ENCODE results near the gene PPP1R12A.
A peak's percentile ranks its signal among the peaks of the same experiment; 100 is the strongest.
"Not testable (repeated sequence)": the region's sequence is repeated elsewhere in the genome, so short reads cannot be mapped to it uniquely, and the experiment has no call there.

PPP1R12A gene

DNA sequence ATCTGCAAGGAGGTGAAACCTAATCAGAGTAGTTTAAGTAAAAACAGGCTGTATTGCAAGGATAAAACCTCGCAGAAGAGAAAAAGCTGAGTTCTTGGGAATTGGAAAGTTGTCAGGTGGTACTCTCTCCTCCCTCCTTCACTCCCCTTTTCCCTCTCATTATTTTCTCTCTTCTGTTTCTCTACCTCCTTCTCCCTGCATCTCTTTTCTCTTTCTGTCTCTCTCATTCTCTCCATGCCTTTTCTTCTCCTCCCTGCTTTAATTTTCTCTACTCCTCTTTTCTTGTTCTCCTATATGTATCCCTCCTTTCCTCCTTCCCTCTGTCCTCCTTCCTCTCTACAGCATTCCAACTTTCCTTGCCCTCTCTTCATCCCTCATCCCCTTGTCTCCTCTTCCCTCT is 14.2 kb upstream of the PPP1R12A start:
- no peaks in the 10 kb centered on the region for H3K36me3 ChIP-seq (ENCODE audit: insufficient read depth, low read length)
- no peaks in the 10 kb centered on the region; the same call in 1 of the 2 replicates for H3K4me1 ChIP-seq (ENCODE audit: insufficient read depth, low read length)
- H3K9ac ChIP-seq (ENCODE audit: low read depth, low read length), result no peak overlapping the region
- H3K9me3 ChIP-seq (ENCODE audit: control insufficient read depth, insufficient read depth, low read length), result no peaks in the 10 kb centered on the region

DNA sequence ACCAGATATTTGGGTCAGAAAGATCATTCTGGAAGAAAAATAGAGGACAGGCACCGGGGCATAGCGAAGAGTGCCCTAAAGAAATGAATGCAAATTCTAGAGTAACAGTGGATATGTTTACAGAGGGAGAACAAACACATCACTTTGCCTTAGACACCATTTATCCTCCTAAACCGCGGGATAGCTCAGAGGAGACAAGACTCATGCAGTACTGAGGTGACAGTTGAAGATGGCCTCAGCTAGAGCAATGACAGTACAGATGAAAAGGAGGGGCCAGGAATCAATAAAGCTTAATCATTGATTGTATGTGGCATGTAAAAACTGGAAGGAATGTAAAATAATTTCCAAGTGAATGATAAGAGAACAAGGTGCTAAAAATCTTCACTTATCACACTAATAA is 10.5 kb upstream of the PPP1R12A start:
- Histone ChIP-seq H3K9ac (ENCODE audit: low read depth, low read length) (no peak overlapping the region), H3K4me1 (ENCODE audit: insufficient read depth, low read length) (no peaks in the 10 kb centered on the region; the same call in 1 of the 2 replicates), H3K36me3 (ENCODE audit: insufficient read depth, low read length) (no peaks in the 10 kb centered on the region), H3K9me3 (ENCODE audit: control insufficient read depth, insufficient read depth, low read length) (no peaks in the 10 kb centered on the region)

DNA sequence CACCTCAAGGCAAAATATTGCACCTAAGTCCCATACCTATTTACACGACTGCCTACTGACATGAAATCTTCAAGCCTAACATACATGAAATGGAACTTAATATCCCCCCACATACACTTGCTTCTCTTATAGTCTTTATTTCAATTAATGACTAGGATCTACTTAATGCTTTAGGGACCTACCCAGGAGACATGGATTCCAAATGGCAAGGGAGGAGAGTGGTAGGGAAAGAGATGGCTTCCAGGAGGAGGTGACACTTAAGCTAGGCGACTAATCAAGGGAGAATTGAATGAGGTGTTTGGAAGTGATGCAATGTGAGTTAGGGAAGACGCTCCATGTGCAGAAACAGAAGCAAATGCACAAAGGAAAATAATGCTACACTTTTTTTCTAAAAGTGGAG is 9.7 kb upstream of the PPP1R12A start:
- Histone ChIP-seq H3K36me3 (ENCODE audit: insufficient read depth, low read length) (no peaks in the 10 kb centered on the region), H3K9me3 (ENCODE audit: control insufficient read depth, insufficient read depth, low read length) (no peaks in the 10 kb centered on the region), H3K9ac (ENCODE audit: low read depth, low read length) (no peak overlapping the region), H3K4me1 (ENCODE audit: insufficient read depth, low read length) (no peaks in the 10 kb centered on the region; the same call in 1 of the 2 replicates)

DNA sequence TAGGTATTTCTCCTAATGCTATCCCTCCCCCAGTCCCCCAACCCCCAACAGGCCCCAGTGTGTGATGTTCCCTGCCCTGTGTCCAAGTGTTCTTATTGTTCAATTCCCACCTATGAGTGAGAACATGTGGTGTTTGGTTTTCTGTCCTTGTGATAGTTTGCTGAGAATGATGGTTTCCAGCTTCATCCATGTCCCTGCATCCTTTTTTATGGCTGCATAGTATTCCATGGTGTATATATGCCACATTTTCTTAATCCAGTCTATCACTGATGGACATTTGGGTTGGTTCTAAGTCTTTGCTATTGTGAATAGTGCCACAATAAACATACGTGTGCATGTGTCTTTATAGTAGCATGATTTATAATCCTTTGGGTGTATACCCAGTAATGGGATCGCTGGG is 7.9 kb upstream of the PPP1R12A start:
- not testable (repeated sequence) for H3K9ac ChIP-seq (ENCODE audit: low read depth, low read length); H3K9me3 ChIP-seq (ENCODE audit: control insufficient read depth, insufficient read depth, low read length); H3K36me3 ChIP-seq (ENCODE audit: insufficient read depth, low read length); H3K4me1 ChIP-seq (ENCODE audit: insufficient read depth, low read length)

DNA sequence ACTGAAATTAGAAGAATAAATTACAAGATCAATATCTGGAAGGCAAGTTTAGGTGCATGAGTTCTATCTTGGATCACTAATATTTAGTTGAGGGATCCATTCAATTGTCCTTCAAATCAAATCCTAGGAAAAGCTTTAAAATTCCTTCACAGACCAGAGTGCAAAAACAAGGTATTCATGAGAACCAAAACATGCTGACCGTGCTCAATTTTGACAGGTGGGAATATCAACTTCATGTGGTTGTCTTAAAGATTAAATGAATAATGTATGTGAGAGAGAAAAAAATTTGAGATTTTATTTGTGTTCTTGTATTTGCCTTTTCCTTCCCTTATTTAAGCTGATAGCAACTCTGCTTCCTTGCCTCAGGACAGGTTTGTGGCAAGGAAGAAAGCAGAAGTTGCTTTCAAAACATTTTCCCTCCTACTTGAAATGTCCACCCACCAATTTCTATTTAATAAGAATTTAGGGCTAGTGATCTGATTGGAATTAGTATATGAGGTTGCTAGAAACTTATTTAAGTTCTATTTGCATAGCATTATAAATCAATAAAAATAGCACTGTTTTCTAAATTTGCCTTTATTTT is 4.9 kb upstream of the PPP1R12A start:
- H3K36me3 ChIP-seq (ENCODE audit: insufficient read depth, low read length), result no peaks in the 10 kb centered on the region
- no peak overlapping the region for H3K9ac ChIP-seq (ENCODE audit: low read depth, low read length)
- H3K4me1 ChIP-seq (ENCODE audit: insufficient read depth, low read length), result no peaks in the 10 kb centered on the region
- no peaks in the 10 kb centered on the region for H3K9me3 ChIP-seq (ENCODE audit: control insufficient read depth, insufficient read depth, low read length)

DNA sequence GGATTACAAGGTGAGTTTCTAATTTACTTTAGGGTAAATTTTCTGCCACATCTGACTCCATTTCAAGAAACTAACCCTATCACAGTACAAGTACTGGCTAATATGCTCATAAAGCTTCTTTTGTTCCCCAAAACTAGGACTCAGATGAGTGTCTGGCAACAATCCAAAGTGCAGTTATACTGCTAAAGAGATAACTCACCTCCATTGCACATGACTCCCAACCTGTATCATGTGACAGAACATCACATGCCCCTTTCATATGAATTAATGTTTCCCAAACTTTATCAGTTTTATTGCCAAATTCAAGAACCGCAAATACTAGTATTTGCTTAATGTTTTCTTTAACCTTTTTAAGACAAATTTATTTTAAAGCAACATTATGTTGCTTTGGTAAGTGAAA is 3.9 kb upstream of the PPP1R12A start:
- no peaks in the 10 kb centered on the region for H3K4me1 ChIP-seq (ENCODE audit: insufficient read depth, low read length)
- H3K9ac ChIP-seq (ENCODE audit: low read depth, low read length), result no peak overlapping the region
- H3K9me3 ChIP-seq (ENCODE audit: control insufficient read depth, insufficient read depth, low read length), result no peaks in the 10 kb centered on the region
- no peaks in the 10 kb centered on the region for H3K36me3 ChIP-seq (ENCODE audit: insufficient read depth, low read length)

DNA sequence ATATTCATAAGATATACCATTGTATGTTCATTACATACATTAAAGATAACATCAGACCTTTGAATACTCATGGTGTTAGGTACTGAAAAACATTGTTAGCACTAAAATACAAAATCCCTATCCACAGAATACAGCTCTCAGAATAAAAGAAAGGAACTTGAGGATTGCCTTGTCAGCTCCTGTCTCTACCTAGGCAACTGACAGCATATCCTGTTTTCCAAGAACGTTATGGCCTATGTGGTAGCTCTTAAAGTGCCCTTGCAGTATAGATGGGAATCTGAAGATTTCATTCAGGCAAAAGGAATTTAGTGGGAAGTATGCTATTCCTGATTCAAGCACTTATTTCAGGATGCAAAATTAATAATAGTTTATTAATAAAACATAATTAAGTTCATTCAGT is 1.8 kb upstream of the PPP1R12A start:
- Histone ChIP-seq H3K36me3 (ENCODE audit: insufficient read depth, low read length) (no peaks in the 10 kb centered on the region), H3K9me3 (ENCODE audit: control insufficient read depth, insufficient read depth, low read length) (no peaks in the 10 kb centered on the region), H3K9ac (ENCODE audit: low read depth, low read length) (no peak overlapping the region), H3K4me1 (ENCODE audit: insufficient read depth, low read length) (peaks cover 3% of the 10 kb centered on the region; the same call in 1 of the 2 replicates)

DNA sequence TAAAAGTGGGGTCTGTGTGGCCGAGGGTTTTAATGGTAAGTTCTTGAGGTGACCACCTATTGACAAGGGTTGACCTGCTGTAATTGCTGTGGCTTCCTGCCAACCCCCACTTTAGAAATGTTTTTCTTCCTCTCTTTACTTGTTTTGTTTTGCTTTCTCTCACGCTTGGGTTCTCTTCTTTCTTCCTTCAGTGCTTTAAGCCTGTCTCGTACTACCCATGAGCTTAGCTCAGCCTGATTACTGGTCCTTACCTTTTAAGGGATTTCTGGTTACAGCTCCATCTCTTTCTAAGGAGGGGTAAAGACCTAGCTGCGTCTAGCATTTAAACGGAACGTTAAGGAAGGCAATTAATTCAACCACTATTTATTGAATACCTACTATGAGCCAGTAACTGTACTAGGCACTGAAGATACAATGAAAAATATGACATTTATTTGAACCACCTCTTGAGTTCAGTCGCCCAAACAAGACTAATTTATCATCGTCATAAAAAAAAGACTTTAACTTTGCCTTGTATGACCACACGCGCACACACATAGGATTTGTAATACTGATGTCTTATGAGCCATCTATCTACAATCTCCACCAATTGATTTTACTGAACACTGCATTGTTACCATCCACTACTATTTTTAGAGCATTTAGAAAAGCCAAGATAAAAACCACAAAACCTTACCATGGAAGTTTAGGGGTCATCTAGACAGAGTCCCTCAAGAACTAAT is 888 bp upstream of the PPP1R12A start:
- no peaks in the 10 kb centered on the region for H3K9me3 ChIP-seq (ENCODE audit: control insufficient read depth, insufficient read depth, low read length)
- H3K36me3 ChIP-seq (ENCODE audit: insufficient read depth, low read length), result no peaks in the 10 kb centered on the region
- H3K4me1 ChIP-seq (ENCODE audit: insufficient read depth, low read length), result peaks cover 3% of the 10 kb centered on the region; the same call in 1 of the 2 replicates
- peak overlapping the region; percentile 91 for H3K9ac ChIP-seq (ENCODE audit: low read depth, low read length)

DNA sequence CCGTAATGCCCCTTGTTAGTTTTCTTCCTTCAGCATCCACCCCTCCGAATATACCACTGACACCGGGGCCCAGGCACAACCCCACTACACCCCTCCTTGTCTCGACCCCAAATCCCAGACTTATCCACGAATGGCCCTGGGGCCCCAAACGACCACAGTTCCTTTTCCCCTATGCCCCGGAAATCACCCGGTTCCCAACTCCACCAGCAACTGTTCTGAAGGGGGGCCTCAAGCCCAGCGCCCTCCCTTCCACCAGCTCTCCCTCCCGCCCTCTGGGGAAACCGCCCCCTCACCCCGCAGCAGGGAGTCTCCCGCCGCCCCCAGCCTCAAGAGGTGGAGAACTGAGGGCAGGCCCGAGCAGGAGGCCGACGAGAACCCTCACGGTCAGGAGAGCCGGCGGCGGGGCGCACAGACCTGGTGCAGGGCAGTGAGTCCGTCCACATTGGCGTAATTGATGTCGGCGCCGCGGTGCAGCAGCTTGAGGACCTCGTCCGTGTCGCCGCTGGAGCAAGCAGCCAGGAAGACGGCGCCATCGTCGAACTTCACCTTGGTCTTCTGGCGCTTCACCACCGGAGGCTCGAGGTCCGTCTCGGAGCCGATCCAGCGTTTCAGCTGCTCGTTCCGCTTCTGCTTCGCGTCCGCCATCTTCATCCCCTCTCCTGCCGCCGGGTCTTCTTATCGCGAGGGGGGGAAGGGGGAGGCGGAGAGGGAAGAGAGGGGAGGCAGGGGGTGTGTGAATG is 446 bp downstream of the PPP1R12A start:
- no peaks in the 10 kb centered on the region for H3K36me3 ChIP-seq (ENCODE audit: insufficient read depth, low read length)
- peaks cover 3% of the 10 kb centered on the region; the same call in 1 of the 2 replicates for H3K4me1 ChIP-seq (ENCODE audit: insufficient read depth, low read length)
- H3K9ac ChIP-seq (ENCODE audit: low read depth, low read length), result peak overlapping the region; percentile 91
- no peaks in the 10 kb centered on the region for H3K9me3 ChIP-seq (ENCODE audit: control insufficient read depth, insufficient read depth, low read length)

DNA sequence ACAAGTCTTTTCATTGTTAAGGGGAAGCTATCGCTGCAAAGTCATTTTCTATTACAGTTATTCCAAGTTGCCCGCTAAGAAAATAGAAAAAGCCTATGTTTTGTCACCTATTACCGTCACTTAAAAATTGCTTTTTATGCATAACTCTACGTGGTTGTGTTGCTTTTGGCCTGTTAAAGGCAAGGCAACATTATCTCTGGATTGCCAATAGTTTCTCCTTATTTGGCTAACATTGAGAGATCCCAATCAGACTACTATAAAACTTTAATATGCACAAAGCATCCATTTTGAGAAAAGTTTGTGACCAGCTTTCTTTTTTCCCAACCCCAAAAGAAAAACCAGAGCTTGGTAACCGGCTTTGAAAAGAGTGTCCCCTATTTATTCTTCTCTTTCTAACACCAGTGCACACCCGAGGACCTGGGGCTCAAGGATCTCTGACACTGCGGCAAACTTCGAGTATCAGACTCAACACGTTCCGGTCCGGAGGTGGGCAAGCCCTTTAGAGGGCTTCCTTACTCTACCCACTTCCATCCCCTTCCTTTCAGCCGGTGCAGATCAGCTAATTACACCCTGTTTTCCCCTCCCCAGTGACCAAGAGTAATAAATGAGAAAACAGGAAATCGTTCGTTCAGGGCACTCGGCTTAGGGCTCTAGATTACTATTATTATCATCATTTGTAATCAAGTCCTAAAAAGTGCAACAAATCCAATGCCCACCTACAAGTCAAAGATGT is 1.2 kb downstream of the PPP1R12A start:
- H3K4me1 ChIP-seq (ENCODE audit: insufficient read depth, low read length), result peaks cover 3% of the 10 kb centered on the region; the same call in 1 of the 2 replicates
- peak overlapping the region; percentile 91 for H3K9ac ChIP-seq (ENCODE audit: low read depth, low read length)
- no peaks in the 10 kb centered on the region for H3K9me3 ChIP-seq (ENCODE audit: control insufficient read depth, insufficient read depth, low read length)
- H3K36me3 ChIP-seq (ENCODE audit: insufficient read depth, low read length), result no peaks in the 10 kb centered on the region

DNA sequence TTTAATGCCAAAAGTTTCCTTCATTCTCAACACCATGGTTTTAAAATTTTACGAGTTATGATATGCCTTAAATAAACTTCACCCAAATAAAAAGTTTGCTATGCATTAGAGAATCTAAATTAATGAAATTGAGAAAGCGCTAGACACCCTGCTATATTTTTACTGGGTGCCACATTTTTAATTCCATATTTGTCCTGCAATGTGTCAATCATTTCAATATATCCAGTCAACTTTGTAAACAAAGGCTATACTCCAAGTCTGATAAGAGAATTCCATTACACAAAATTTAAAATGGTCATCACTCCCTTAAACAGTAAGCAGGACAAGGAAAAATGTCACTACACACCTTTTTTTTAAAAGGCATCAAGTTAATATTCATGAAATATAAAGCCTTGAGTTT is 1.9 kb downstream of the PPP1R12A start:
- H3K4me1 ChIP-seq (ENCODE audit: insufficient read depth, low read length), result peaks cover 3% of the 10 kb centered on the region; the same call in 1 of the 2 replicates

DNA sequence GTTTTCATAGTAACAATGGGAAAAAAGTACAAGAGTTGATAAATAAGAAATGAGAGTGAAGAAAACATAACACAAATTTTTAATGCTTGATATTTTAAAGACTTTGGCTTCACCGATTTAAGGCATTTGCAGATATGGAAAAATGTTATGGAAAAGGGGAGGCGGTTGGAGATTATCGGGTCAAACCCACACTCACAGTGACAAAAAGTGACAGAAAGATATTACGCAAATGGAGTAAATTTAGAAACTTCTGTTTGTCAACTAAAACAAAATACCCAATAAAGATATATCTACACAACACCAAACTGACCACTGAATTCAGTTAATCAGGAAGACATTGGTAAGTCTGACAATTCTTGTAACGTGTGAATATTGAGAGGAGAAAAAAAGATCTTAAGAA is 2.5 kb downstream of the PPP1R12A start:
- no peaks in the 10 kb centered on the region for H3K9me3 ChIP-seq (ENCODE audit: control insufficient read depth, insufficient read depth, low read length)
- no peaks in the 10 kb centered on the region for H3K36me3 ChIP-seq (ENCODE audit: insufficient read depth, low read length)
- H3K4me1 ChIP-seq (ENCODE audit: insufficient read depth, low read length), result peaks cover 3% of the 10 kb centered on the region; the same call in 1 of the 2 replicates
- H3K9ac ChIP-seq (ENCODE audit: low read depth, low read length), result 0 out of 2 replicates have a peak overlapping the region, but pooled peaks have one; percentile 6

More for the DNA sequence above, 1.9 kb downstream of the PPP1R12A start:
- Histone ChIP-seq H3K36me3 (ENCODE audit: insufficient read depth, low read length) (no peaks in the 10 kb centered on the region), H3K9ac (ENCODE audit: low read depth, low read length) (peak overlapping the region; percentile 91), H3K9me3 (ENCODE audit: control insufficient read depth, insufficient read depth, low read length) (no peaks in the 10 kb centered on the region)

DNA sequence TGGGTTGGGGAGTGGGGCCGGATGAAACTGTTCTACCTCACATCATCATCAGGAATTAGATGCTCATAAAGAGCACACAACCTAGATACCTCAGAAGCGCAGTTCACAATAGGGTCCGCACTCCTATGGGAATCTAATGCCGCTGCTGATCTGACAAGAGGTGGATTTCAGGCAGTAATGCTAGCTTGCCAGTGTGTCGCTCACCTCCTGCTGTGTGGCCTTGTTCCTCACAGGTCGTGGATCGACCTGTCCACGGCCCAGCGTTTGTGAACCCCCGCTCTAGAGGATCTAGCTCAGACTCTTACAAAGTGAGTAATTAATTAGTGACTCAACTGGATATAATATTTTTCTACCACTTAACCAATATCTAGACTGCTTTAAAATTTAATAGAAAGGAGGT is 5.8 kb downstream of the PPP1R12A start:
- H3K4me1 ChIP-seq (ENCODE audit: insufficient read depth, low read length), result peaks cover 3% of the 10 kb centered on the region
- H3K9ac ChIP-seq (ENCODE audit: low read depth, low read length), result no peak overlapping the region

DNA sequence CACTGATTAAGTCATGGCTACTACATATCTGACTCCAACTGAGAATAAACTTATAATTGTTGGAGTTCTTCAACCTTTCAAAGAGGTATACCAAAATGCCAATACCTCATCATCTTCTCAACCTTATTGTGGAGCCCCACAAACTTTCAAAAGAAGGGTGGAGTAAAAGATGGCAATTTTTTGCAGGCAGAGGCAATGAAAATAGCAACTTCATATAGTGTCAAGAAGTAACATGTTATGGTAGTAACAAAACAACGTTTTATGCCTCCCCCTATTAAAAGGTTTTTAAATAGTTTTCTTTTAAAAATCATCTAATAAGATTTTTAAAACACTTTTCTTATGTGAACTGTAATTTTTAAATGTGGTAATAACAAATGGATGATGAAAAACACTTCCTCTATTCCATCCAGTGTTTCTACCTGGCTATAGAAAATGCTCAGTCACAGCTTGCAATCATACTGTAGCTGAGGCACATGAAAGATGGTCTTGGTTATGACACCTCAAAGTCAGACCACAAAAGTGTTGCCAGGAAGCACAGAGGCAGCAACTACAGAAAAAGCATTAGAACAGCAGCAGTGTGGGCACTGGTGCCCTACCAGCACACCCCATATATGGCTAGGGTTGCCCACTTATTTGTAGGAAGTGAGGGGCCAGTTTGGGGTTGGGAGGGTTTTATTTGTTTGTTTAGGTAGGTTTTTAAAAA is 7.0 kb downstream of the PPP1R12A start:
- H3K36me3 ChIP-seq (ENCODE audit: insufficient read depth, low read length), result no peaks in the 10 kb centered on the region
- peaks cover 3% of the 10 kb centered on the region for H3K4me1 ChIP-seq (ENCODE audit: insufficient read depth, low read length)

More for the DNA sequence above, 5.8 kb downstream of the PPP1R12A start:
- no peaks in the 10 kb centered on the region for H3K9me3 ChIP-seq (ENCODE audit: control insufficient read depth, insufficient read depth, low read length)
- H3K36me3 ChIP-seq (ENCODE audit: insufficient read depth, low read length), result no peaks in the 10 kb centered on the region

More for the DNA sequence above, 7.0 kb downstream of the PPP1R12A start:
- Histone ChIP-seq H3K9ac (ENCODE audit: low read depth, low read length) (no peak overlapping the region), H3K9me3 (ENCODE audit: control insufficient read depth, insufficient read depth, low read length) (no peaks in the 10 kb centered on the region)

All from ES-I3 (cell line).